Astrocyte (in vitro differentiated cells and primary cell): Measurements from ENCODE around the gene TSEN2.

ENCODE experiments used
- CTCF ChIP-seq: IDR thresholded peaks from 2 replicates; pipeline ENCODE4 v1.5.1; 2011; ENCODE audit warnings: low read depth, mild to moderate bottlenecking, inconsistent platforms, low read length, moderate library complexity; ENCODE audit not compliant: insufficient read depth
- EZH2 ChIP-seq: IDR thresholded peaks from 2 replicates; pipeline ENCODE4 v1.6.1; 2012; ENCODE audit warnings: mild to moderate bottlenecking, low read length, inconsistent platforms; ENCODE audit not compliant: insufficient read depth

- TF ChIP-seq CTCF, result no peak
- no peak for TF ChIP-seq EZH2
Measured at GRCh38 chr3:12513694-12514446, 29.6 kb downstream of the TSEN2 start.
